Erythroblast (primary cell): ENCODE data around the gene PCBP3.

Experiments
- GATA1 ChIP-seq: IDR thresholded peaks from 2 replicates; pipeline ENCODE4 v1.6.1; 2011; ENCODE audit warnings: low read depth, mild to moderate bottlenecking, control low read depth, low read length, moderate library complexity
- POLR2A ChIP-seq: IDR thresholded peaks from 2 replicates; pipeline ENCODE4 v1.6.1; 2011; ENCODE audit warnings: mild to moderate bottlenecking, low read length

GRCh38 chr21:45706299-45706698 is 62.8 kb downstream of the PCBP3 start:
- TF ChIP-seq POLR2A (no peak), GATA1 (no peak)
